GM23338 (cell line): ENCODE data around the gene TIRAP. TPM values are rescaled to one million over a fixed set of nuclear protein-coding genes. Genes with fewer than 3 reads are reported as not detected.

Experiments
- ATAC-seq: fragments of 200-7000 bp; cut with Tn5 transposase; 3 replicates; pipeline ENCODE4 v1.9.1; 2020
- DNase-seq: peaks from one replicate; pipeline ENCODE4 v3.0.0-alpha.2; 2015; ENCODE audit warnings: low spot score
- H2AFZ ChIP-seq: fragments of 200-600 bp; sonication (generic); 2 replicates; pipeline ENCODE4 v1.8.0; 2016; ENCODE audit warnings: antibody characterized with exemption, mild to moderate bottlenecking, moderate library complexity
- H3F3A ChIP-seq: fragments of 200-600 bp; sonication (generic); replicated peaks from 2 replicates; pipeline ENCODE4 v1.8.0; 2017; ENCODE audit warnings: antibody characterized with exemption, mixed run types, low read depth
- H3K27ac ChIP-seq: fragments of 200-600 bp; sonication (generic); 2 replicates; pipeline ENCODE4 v1.6.1; 2016; ENCODE audit warnings: low read depth
- H3K27me3 ChIP-seq: fragments of 200-600 bp; sonication (generic); 2 replicates; pipeline ENCODE4 v1.8.0; 2016; ENCODE audit warnings: mild to moderate bottlenecking, mixed run types, moderate library complexity; ENCODE audit not compliant: insufficient read depth
- H3K36me3 ChIP-seq: fragments of 200-600 bp; sonication (generic); 2 replicates; pipeline ENCODE4 v1.8.0; 2016; ENCODE audit warnings: mild to moderate bottlenecking; ENCODE audit not compliant: insufficient read depth
- H3K4me1 ChIP-seq: fragments of 200-600 bp; sonication (generic); 2 replicates; pipeline ENCODE4 v1.8.0; 2016; ENCODE audit warnings: mild to moderate bottlenecking, moderate library complexity; ENCODE audit not compliant: insufficient read depth
- H3K4me2 ChIP-seq: fragments of 200-600 bp; sonication (generic); 2 replicates; pipeline ENCODE4 v1.7.1; 2017; ENCODE audit warnings: mixed run types
- H3K4me3 ChIP-seq: fragments of 200-600 bp; sonication (generic); 2 replicates; pipeline ENCODE4 v1.6.1; 2016; ENCODE audit warnings: mixed run types
- H3K79me2 ChIP-seq: fragments of 200-600 bp; sonication (generic); replicated peaks from 2 replicates; pipeline ENCODE4 v1.8.0; 2017; ENCODE audit warnings: mild to moderate bottlenecking; ENCODE audit not compliant: insufficient read depth
- H3K9me2 ChIP-seq: fragments of 200-600 bp; sonication (generic); 2 replicates; pipeline ENCODE4 v1.8.0; 2017; ENCODE audit not compliant: insufficient read depth
- H4K20me1 ChIP-seq: fragments of 200-600 bp; sonication (generic); replicated peaks from 2 replicates; pipeline ENCODE4 v1.8.0; 2017; ENCODE audit warnings: mild to moderate bottlenecking; ENCODE audit not compliant: insufficient read depth
- H3K27ac Mint-ChIP-seq: 2 replicates; pipeline ENCODE4 v1.8.0; 2020; ENCODE audit warnings: inconsistent platforms, mild to moderate bottlenecking, moderate library complexity, mixed read lengths
- H3K27me3 Mint-ChIP-seq: 3 replicates; pipeline ENCODE4 v1.8.0; 2022; ENCODE audit warnings: low read depth, mild to moderate bottlenecking, moderate library complexity, mixed read lengths, inconsistent platforms; ENCODE audit not compliant: insufficient read depth, poor library complexity
- H3K36me3 Mint-ChIP-seq: 3 replicates; pipeline ENCODE4 v1.8.0; 2021; ENCODE audit warnings: low read depth, mild to moderate bottlenecking, inconsistent platforms, moderate library complexity, mixed read lengths
- H3K4me1 Mint-ChIP-seq: 3 replicates; pipeline ENCODE4 v1.8.0; 2020; ENCODE audit warnings: mild to moderate bottlenecking, inconsistent platforms, mixed read lengths
- H3K4me3 Mint-ChIP-seq: 3 replicates; pipeline ENCODE4 v1.8.0; 2021; ENCODE audit warnings: moderate library complexity, mild to moderate bottlenecking, inconsistent platforms, mixed read lengths
- H3K9me3 Mint-ChIP-seq: 3 replicates; pipeline ENCODE4 v1.8.0; 2020; ENCODE audit warnings: moderate library complexity, mild to moderate bottlenecking, inconsistent platforms, mixed read lengths
- CREB1 ChIP-seq: fragments of 250-450 bp; sonication (Bioruptor Pico); IDR thresholded peaks from 2 replicates; pipeline ENCODE4 v1.5.0; 2020; ENCODE audit warnings: low read depth, mild to moderate bottlenecking, moderate library complexity
- CTCF ChIP-seq, 2 experiments: fragments of 200-600 bp in 1 of 2; sonication (generic) in 1 of 2; conservative IDR thresholded peaks; 2 replicates each; pipeline versions ENCODE4 v1.5.1 to v1.6.1; 2016 to 2017; ENCODE audit warnings: antibody characterized with exemption in 2 of 2, low read depth in 2 of 2, mild to moderate bottlenecking in 2 of 2, moderate library complexity in 1 of 2
- ETS1 ChIP-seq: IDR thresholded peaks from 2 replicates; pipeline ENCODE4 v1.6.1; 2016; ENCODE audit warnings: antibody characterized with exemption
- POLR2AphosphoS5 ChIP-seq: IDR thresholded peaks from 2 replicates; pipeline ENCODE4 v1.6.1; 2016; ENCODE audit warnings: antibody characterized with exemption, low read depth
- ZNF462 ChIP-seq: fragments of 250-450 bp; sonication (Bioruptor Pico); IDR thresholded peaks from 2 replicates; pipeline ENCODE4 v1.5.0; 2020; ENCODE audit warnings: mild to moderate bottlenecking, moderate library complexity
- polyA plus RNA-seq: library from polyadenylated mRNA; unstranded; fragments of >200 nt; fragmentation: Nextera tagmentation; extraction: Ambion mirVana; gene quantifications from 2 replicates; pipeline ENCODE4 v1.2.1, GENCODE V29; 2016
- total RNA-seq: library from RNA; depleted of rRNA; stranded (reverse); fragments of >200 nt; shearing (Covaris generic); gene quantifications from 2 replicates; pipeline ENCODE4 v1.2.3, GENCODE V29; 2014

Gene TIRAP
- total and polyA plus RNA-seq, 2 experiments from 2014 or later: 1.1 to 3.4 TPM

- Histone ChIP-seq H3K36me3 (no peaks in the 10 kb centered on the region), H3F3A (no peaks in the 10 kb centered on the region), H3K4me3 (no peak overlapping the region), H2AFZ (no peak overlapping the region), H3K79me2 (no peaks in the 10 kb centered on the region), H4K20me1 (no peaks in the 10 kb centered on the region), H3K27me3 (no peaks in the 10 kb centered on the region), H3K4me1 (peaks cover 5% of the 10 kb centered on the region), H3K4me2 (no peak overlapping the region), H3K9me2 (no peaks in the 10 kb centered on the region), H3K27ac (no peak overlapping the region)
- Mint-ChIP-seq H3K27ac (no peak overlapping the region), H3K9me3 (no peaks in the 10 kb centered on the region), H3K4me1 (peaks cover 22% of the 10 kb centered on the region), H3K36me3 (peaks cover 9% of the 10 kb centered on the region; the same call in 2 of the 3 replicates), H3K27me3 (peaks cover 2% of the 10 kb centered on the region), H3K4me3 (no peak overlapping the region)
- TF ChIP-seq ETS1: no peak
- no peak for TF ChIP-seq CREB1 (CRISPR knock-in tag)
- TF ChIP-seq POLR2AphosphoS5: no peak
- TF ChIP-seq CTCF (conservative IDR thresholded peaks at IDR 0.05; ENCODE audit: low read depth in 2 of 2): no peak
- no peak for TF ChIP-seq ZNF462
- no peak for DNase-seq
- ATAC-seq: no peak
These were observed 50.2 kb downstream of the TIRAP start for GRCh38 chr11:126333142-126333541.
